Measurements from ENCODE around the gene DOCK4.

DOCK4 gene

GRCh38 chr7:112018305-112019030, 187.7 kb downstream of the DOCK4 start:
- DNase-seq (ENCODE audit: low read depth), result no peak
- no peak overlapping the region for H3K4me3 ChIP-seq (ENCODE audit: low read depth, low read length)
- TF ChIP-seq CTCF (IDR thresholded peaks at IDR 0.05; ENCODE audit: low read depth, low read length, missing control alignments), result no peak

- no peak overlapping the region for H3K4me3 ChIP-seq (ENCODE audit: low read depth, low read length)
- TF ChIP-seq CTCF (IDR thresholded peaks at IDR 0.05; ENCODE audit: low read depth, low read length, missing control alignments), result no peak
- no peak for DNase-seq (ENCODE audit: low read depth)
These were observed 191.1 kb downstream of the DOCK4 start for GRCh38 chr7:112015146-112015545.

- TF ChIP-seq CTCF (IDR thresholded peaks at IDR 0.05; ENCODE audit: low read depth, low read length, missing control alignments), result no peak
- no peak overlapping the region for H3K4me3 ChIP-seq (ENCODE audit: low read depth, low read length)
- DNase-seq (ENCODE audit: low read depth), result no peak
These were observed 191.9 kb downstream of the DOCK4 start for GRCh38 chr7:112014347-112014746.

GRCh38 chr7:112013274-112013673, 192.9 kb downstream of the DOCK4 start:
- no peak for TF ChIP-seq CTCF (IDR thresholded peaks at IDR 0.05; ENCODE audit: low read depth, low read length, missing control alignments)
- no peak overlapping the region for H3K4me3 ChIP-seq (ENCODE audit: low read depth, low read length)
- no peak for DNase-seq (ENCODE audit: low read depth)

- TF ChIP-seq CTCF (IDR thresholded peaks at IDR 0.05; ENCODE audit: low read depth, low read length, missing control alignments), result no peak
- no peak overlapping the region for H3K4me3 ChIP-seq (ENCODE audit: low read depth, low read length)
- no peak for DNase-seq (ENCODE audit: low read depth)
These were observed 194.0 kb downstream of the DOCK4 start for GRCh38 chr7:112012242-112012641.

GRCh38 chr7:112010994-112011393, 195.2 kb downstream of the DOCK4 start:
- TF ChIP-seq CTCF (IDR thresholded peaks at IDR 0.05; ENCODE audit: low read depth, low read length, missing control alignments), result no peak
- DNase-seq (ENCODE audit: low read depth), result no peak
- no peak overlapping the region for H3K4me3 ChIP-seq (ENCODE audit: low read depth, low read length)

GRCh38 chr7:112010109-112010508, 196.1 kb downstream of the DOCK4 start:
- no peak for DNase-seq (ENCODE audit: low read depth)
- no peak for TF ChIP-seq CTCF (IDR thresholded peaks at IDR 0.05; ENCODE audit: low read depth, low read length, missing control alignments)
- H3K4me3 ChIP-seq (ENCODE audit: low read depth, low read length), result no peak overlapping the region
